Measurements from ENCODE around the gene PRIMA1.
A peak's percentile ranks its signal among the peaks of the same experiment; 100 is the strongest.

Gene PRIMA1

DNA sequence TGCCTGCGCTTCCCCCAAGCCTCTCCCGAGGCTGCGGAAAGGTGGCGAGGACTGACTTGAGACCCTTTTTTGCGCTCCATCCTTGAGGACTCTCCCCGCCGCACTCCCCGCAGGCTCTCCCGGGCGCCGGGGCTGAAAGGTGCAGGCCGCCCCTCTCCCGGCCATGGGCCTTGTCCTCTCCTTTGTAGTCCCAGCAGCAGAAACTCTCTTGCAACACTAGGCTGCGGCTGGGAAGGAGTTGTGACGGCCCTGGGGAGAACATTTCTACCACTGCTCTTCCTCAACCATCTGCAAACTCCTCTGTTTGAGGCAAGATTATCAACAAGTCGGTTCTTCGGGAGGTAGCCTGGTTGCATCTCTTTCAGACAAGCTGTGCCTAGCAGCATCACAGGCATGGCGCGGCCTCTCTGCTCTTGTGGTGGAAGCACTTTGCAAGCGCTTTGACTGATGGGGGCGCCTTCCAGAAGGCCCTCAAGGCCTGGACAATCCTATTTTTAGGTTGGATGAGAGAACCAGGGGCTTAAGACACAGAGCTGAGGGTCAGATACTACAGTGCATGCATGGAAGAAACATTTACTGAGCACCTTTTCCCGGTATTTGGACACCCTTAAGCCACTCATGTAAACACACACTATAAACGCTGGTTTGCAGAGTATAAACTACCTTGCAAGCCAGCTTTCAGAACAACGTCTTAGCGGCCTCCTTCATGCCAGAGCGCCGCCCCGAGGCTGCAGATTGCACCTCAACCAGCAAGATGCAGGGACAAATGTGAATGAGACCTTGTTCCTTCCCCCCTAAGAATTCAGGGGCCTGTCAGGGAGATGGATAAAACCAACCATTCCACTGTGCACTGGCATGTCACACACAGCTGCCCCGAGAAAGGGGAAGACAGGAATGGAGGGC is 1.2 kb upstream of the PRIMA1 start:
- H3K4me3 ChIP-seq, result peak overlapping the region; percentile 79
- H3K27ac ChIP-seq, result no peak overlapping the region
- H3K36me3 ChIP-seq (ENCODE audit: insufficient read depth, low read length), result no peaks in the 10 kb centered on the region
- peak overlapping the region; percentile 68 for H3K9ac ChIP-seq (ENCODE audit: insufficient read length)
- H3K9me3 ChIP-seq (ENCODE audit: low read depth, low read length), result no peaks in the 10 kb centered on the region
- TF ChIP-seq EZH2 (IDR thresholded peaks at IDR 0.05) (no peak), FOXP2 (optimal IDR thresholded peaks at IDR 0.05; ENCODE audit: control extremely low read depth, extremely low read length, insufficient read depth) (no peak), POLR2AphosphoS5 (IDR thresholded peaks at IDR 0.05; ENCODE audit: borderline replicate concordance, low read depth, low read length) (no peak)
- no peak for DNase-seq (ENCODE audit: low read depth, low spot score)

DNA sequence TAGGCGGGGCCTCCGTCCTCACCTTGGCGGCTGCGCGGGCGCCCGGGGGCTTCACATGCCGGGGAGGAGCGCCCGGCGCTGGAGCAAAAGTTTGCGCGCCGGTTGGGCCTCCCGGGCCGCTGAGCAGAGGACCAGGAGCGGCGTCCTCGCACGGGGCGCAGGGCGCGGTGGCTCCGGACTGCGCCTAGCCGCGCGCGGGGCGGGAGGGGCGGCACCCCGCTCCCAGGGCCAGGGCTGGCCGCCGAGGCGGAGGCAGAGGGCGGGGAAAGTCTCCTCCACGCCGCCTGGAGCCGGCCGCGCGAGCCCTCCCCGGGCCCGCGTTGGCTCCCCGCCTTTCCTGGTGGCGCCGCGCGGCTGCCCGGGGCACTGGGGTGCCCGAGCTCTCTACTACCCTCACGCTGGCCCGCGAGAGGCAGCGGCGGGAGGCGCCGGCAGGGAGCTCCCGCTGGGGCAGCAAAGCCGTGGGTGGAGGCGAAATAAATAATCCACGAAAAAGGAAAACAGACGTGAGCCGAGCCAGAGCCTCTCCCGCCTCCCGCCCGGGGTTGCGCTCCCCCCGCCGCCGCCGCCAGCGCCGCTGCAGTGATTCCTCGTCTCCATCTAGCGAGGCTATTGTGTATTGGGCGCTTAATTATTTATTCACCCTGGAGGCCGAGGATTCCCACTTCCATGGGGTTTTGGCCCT is 400 bp upstream of the PRIMA1 start:
- TF ChIP-seq POLR2AphosphoS5 (IDR thresholded peaks at IDR 0.05; ENCODE audit: borderline replicate concordance, low read depth, low read length) (peak; percentile 34; the same call in 1 of the 2 replicates), EZH2 (IDR thresholded peaks at IDR 0.05) (no peak)
- DNase-seq (ENCODE audit: low read depth, low spot score), result no peak
- peak overlapping the region; percentile 68 for H3K9ac ChIP-seq (ENCODE audit: insufficient read length)
- no peaks in the 10 kb centered on the region for H3K36me3 ChIP-seq (ENCODE audit: insufficient read depth, low read length)
- H3K9me3 ChIP-seq (ENCODE audit: low read depth, low read length), result no peaks in the 10 kb centered on the region
- no peak overlapping the region for H3K27ac ChIP-seq
- H3K4me3 ChIP-seq, result peak overlapping the region; percentile 79

GRCh38 chr14:93787465-93788292 is 606 bp downstream of the PRIMA1 start:
- DNase-seq (ENCODE audit: low read depth, low spot score), result no peak
- Histone ChIP-seq H3K4me3 (no peak overlapping the region), H3K9me3 (ENCODE audit: low read depth, low read length) (no peaks in the 10 kb centered on the region), H3K9ac (ENCODE audit: insufficient read length) (no peak overlapping the region), H3K36me3 (ENCODE audit: insufficient read depth, low read length) (no peaks in the 10 kb centered on the region), H3K27ac (no peak overlapping the region)
- TF ChIP-seq EZH2 (IDR thresholded peaks at IDR 0.05) (no peak), POLR2AphosphoS5 (IDR thresholded peaks at IDR 0.05; ENCODE audit: borderline replicate concordance, low read depth, low read length) (no peak), FOXP2 (optimal IDR thresholded peaks at IDR 0.05; ENCODE audit: control extremely low read depth, extremely low read length, insufficient read depth) (no peak)

GRCh38 chr14:93785423-93785822 is 2.9 kb downstream of the PRIMA1 start:
- Histone ChIP-seq H3K9ac (ENCODE audit: insufficient read length) (no peak overlapping the region), H3K4me3 (no peak overlapping the region), H3K27ac (no peak overlapping the region), H3K36me3 (ENCODE audit: insufficient read depth, low read length) (no peaks in the 10 kb centered on the region), H3K9me3 (ENCODE audit: low read depth, low read length) (no peaks in the 10 kb centered on the region)
- no peak for TF ChIP-seq FOXP2 (optimal IDR thresholded peaks at IDR 0.05; ENCODE audit: control extremely low read depth, extremely low read length, insufficient read depth)
- TF ChIP-seq POLR2AphosphoS5 (IDR thresholded peaks at IDR 0.05; ENCODE audit: borderline replicate concordance, low read depth, low read length), result no peak
- no peak for TF ChIP-seq EZH2 (IDR thresholded peaks at IDR 0.05)
- DNase-seq (ENCODE audit: low read depth, low spot score), result no peak

GRCh38 chr14:93784878-93785277 is 3.4 kb downstream of the PRIMA1 start:
- DNase-seq (ENCODE audit: low read depth, low spot score), result no peak
- Histone ChIP-seq H3K36me3 (ENCODE audit: insufficient read depth, low read length) (no peaks in the 10 kb centered on the region), H3K27ac (no peak overlapping the region), H3K9ac (ENCODE audit: insufficient read length) (no peak overlapping the region), H3K4me3 (no peak overlapping the region), H3K9me3 (ENCODE audit: low read depth, low read length) (no peaks in the 10 kb centered on the region)
- TF ChIP-seq POLR2AphosphoS5 (IDR thresholded peaks at IDR 0.05; ENCODE audit: borderline replicate concordance, low read depth, low read length) (no peak), EZH2 (IDR thresholded peaks at IDR 0.05) (no peak), FOXP2 (optimal IDR thresholded peaks at IDR 0.05; ENCODE audit: control extremely low read depth, extremely low read length, insufficient read depth) (no peak)

DNA sequence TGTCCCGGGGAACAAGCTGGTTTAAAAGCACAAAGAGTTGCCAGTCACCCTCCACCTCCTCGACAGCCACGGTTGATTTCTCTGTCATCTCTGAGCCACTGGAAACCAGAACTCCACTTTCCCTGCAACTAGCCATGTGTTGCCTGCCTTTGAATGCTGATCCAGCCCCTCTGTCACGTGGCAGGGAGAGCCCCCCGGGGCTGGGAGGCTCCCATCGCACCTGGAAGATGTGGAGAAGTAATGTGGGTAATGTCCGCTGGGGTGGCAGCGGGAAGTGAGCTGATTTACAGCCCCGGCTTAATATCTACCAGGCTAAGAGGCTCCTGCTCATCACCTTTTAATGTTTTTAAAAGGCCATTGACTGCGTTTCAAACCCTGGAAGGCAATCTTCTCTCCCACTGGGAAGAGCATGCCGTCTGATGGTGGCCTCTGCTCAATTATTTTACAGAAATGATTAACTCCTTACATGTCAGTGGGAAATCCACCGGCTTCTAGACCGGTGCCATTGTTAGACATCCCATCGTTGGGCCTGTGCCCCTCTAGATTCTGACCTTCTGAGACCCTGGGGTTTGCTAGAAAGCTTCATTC is 7.4 kb downstream of the PRIMA1 start:
- H3K9me3 ChIP-seq (ENCODE audit: low read depth, low read length), result no peaks in the 10 kb centered on the region
- H3K9ac ChIP-seq (ENCODE audit: insufficient read length), result no peak overlapping the region
- H3K36me3 ChIP-seq (ENCODE audit: insufficient read depth, low read length), result no peaks in the 10 kb centered on the region
- DNase-seq (ENCODE audit: low read depth, low spot score), result no peak
- H3K27ac ChIP-seq, result no peak overlapping the region
- TF ChIP-seq POLR2AphosphoS5 (IDR thresholded peaks at IDR 0.05; ENCODE audit: borderline replicate concordance, low read depth, low read length), result no peak
- TF ChIP-seq FOXP2 (optimal IDR thresholded peaks at IDR 0.05; ENCODE audit: control extremely low read depth, extremely low read length, insufficient read depth), result no peak
- TF ChIP-seq EZH2 (IDR thresholded peaks at IDR 0.05), result no peak
- H3K4me3 ChIP-seq, result no peak overlapping the region

GRCh38 chr14:93778856-93779629 is 9.2 kb downstream of the PRIMA1 start:
- H3K4me3 ChIP-seq, result no peak overlapping the region
- H3K36me3 ChIP-seq (ENCODE audit: insufficient read depth, low read length), result no peaks in the 10 kb centered on the region
- DNase-seq (ENCODE audit: low read depth, low spot score), result no peak
- H3K9ac ChIP-seq (ENCODE audit: insufficient read length), result no peak overlapping the region
- H3K27ac ChIP-seq, result no peak overlapping the region
- H3K9me3 ChIP-seq (ENCODE audit: low read depth, low read length), result no peaks in the 10 kb centered on the region
- TF ChIP-seq FOXP2 (optimal IDR thresholded peaks at IDR 0.05; ENCODE audit: control extremely low read depth, extremely low read length, insufficient read depth) (no peak), POLR2AphosphoS5 (IDR thresholded peaks at IDR 0.05; ENCODE audit: borderline replicate concordance, low read depth, low read length) (no peak), EZH2 (IDR thresholded peaks at IDR 0.05) (no peak)
